Measurements from ENCODE around the gene MAGEB17.
A peak's percentile ranks its signal among the peaks of the same experiment; 100 is the strongest.

- TF ChIP-seq CTCF (IDR thresholded peaks at IDR 0.05) (peak in 1 of 7 experiments; percentile 1), POLR2A (IDR thresholded peaks at IDR 0.05) (peak in 1 of 3 donors; percentile 25)
Observed at GRCh38 chrX:16130707-16131106, 36.6 kb upstream of the MAGEB17 start.
